Anterior cingulate cortex (tissue), 58 donors: ENCODE results near the gene MAP10.

ENCODE experiments used
- DNase-seq, 58 donors: peaks; one replicate each; lab custom pipeline; 2025; lab: John Stamatoyannopoulos, UW

The MAP10 gene

GRCh38 chr1:232793944-232794343 is 11.3 kb upstream of the MAP10 start:
- no peak for DNase-seq

DNA sequence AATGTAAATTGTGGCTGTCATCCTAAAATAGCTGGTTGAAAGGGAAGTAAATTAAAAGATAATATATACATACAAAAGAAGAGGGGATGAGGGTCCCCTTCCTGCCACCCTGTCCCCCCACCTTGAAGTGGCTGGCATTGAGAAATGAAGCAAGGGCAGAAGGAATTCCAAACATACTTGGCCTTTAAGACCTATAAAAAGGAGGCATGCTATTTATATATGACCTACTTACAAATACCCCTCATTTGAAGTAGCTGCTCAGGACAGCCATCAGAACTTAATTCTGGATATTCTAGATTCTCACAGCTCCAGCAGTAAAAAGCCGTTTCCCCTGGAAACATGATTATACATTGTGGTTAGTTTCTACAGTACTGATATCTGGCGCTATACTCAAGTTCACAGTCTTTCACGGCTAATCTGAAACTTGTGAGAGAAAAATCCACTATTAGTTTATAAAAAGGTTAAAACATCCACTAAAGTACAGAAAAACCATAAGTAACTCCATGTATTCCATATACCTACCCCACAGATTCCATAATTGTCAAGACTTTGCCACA is 9.6 kb upstream of the MAP10 start:
- DNase-seq, result no peak

GRCh38 chr1:232797856-232798510 is 7.2 kb upstream of the MAP10 start:
- no peak for DNase-seq

GRCh38 chr1:232798920-232799319 is 6.3 kb upstream of the MAP10 start:
- no peak for DNase-seq

GRCh38 chr1:232806186-232806510 is 932 bp downstream of the MAP10 start:
- DNase-seq, result no peak

GRCh38 chr1:232810856-232811255 is 5.6 kb downstream of the MAP10 start:
- no peak for DNase-seq

DNA sequence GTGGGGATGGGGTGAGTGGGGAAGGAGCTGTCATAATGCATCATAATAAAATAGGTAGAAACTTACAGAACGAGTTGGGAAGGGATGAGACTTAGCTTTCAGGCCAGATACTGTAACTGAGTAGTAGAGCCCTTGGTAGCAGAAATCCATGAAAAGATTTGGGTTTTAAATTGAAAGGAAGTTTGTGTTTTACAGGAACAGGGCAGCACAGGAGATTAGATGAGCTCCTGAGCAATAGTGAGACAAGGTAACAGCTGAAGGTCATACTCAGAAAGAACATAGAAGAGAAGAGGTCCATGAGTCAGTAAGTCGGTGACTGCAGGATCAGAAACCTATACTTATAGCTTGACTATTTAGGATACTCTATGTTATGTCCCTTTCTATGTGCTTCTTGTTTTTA is 7.3 kb downstream of the MAP10 start:
- no peak for DNase-seq

DNA sequence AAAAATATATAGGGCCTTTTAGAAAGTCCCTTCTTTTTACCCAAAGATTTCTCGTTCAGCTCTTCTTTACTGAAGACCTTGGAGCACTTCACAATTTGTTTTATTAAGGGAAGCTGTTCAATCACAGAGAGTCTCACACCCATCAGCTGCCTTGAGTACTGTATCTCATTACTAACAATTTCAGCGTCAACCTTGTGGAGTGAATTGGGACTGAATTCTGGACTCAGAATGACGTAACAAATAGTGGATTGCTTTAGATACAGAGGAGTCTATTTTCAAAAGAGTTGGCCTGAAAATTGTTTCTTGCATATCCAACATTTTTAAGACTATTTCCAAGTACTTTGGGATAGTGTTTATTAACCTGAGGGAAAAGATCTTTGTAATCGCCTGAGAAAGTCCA is 7.9 kb downstream of the MAP10 start:
- no peak for DNase-seq

DNA sequence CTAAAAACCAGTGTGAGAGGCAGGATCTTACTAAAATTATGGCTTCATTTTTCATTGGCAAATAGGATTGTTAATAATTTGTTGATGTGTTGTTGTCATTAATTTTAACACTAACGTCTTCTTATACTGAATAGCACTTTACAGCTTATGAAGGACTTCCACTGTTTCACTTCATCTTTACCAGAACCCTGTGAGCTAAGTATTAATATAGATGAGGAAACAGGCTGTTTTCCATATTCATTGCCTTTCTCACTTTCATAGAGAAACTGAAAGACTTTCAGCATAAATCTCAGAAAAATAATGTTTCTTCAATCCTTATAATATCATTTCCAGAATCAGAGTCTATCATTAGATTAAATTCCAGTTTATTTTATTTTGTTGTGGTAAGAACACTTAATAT is 8.5 kb downstream of the MAP10 start:
- DNase-seq, result no peak

DNA sequence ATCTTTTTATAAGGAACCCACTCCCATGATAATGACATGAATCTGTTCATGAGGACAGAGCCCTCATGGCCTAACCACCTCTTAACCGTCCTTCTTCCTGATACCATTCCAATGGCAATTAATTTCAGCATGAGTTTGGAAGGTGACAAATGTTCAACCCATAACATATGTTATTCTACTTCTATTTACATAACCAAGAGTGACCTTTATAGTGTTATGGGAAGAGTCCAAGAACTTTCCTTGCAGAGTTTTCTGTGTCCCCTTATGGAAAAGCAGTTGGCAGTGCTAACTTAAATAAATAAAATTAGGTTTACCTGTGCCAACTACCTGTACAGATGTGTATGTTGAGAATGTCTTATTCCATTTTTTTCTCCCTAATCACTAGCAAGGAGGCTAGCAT is 11.1 kb downstream of the MAP10 start:
- DNase-seq, result no peak

DNA sequence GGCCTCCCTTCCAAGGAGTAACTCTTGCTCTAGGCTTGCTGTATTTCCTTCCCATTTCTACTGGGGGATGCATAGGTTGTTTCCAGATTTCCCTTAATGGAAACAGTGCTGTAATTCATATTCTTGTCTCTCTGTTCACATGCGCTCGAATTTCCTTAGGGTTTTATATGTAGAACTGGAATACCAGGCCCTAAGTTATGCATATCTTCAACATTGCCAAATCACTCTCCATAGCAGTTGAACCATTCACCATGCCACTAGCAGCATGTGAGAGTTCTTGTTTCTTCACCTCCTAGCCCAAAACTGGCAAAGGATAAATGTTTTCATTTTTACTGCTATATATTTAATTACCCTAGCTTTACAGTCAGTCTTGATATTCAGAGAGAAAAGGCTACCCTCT is 12.8 kb downstream of the MAP10 start:
- DNase-seq, result no peak

DNA sequence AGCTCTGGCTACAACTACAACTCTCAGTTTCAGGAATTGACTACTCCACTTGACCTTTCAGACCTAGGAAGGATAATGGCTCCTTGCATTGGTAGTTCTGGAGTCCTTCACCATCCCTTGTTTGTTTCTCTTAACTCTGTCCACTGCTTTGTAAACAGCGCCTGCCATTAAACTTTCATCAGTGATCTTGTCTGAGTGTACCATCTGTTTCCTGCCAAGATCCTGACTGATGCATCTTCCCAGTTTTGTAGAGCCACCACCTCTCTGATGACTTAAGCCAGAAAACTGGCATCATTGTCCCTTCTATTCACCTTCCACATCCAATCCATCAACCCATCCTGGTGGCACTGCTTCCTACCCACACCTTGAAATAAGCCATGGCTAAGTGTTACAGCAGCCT is 15.2 kb downstream of the MAP10 start:
- no peak for DNase-seq

GRCh38 chr1:232822530-232822929 is 17.3 kb downstream of the MAP10 start:
- DNase-seq, result no peak

- no peak for DNase-seq
Observed at GRCh38 chr1:232826318-232826717, 21.1 kb downstream of the MAP10 start.

DNA sequence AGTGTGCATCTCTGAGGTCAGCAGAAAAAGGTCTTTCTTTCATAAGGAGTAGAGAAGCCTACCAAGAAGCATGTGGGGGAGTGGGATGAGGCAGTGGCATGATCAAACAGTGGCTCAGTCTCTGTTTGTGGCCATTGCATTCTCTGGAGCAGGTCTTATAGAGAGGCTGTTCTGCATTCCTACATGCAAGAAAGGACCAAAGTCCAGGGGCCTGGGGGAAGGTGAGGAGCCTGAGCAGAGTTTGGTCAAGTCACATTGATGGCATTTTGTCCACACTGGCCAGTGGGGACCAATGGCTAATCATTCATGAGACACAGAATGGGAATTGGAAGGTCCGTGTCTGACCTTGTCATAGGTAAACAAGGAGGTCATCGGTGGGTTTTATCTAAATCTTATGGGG is 25.4 kb downstream of the MAP10 start:
- no peak for DNase-seq

DNA sequence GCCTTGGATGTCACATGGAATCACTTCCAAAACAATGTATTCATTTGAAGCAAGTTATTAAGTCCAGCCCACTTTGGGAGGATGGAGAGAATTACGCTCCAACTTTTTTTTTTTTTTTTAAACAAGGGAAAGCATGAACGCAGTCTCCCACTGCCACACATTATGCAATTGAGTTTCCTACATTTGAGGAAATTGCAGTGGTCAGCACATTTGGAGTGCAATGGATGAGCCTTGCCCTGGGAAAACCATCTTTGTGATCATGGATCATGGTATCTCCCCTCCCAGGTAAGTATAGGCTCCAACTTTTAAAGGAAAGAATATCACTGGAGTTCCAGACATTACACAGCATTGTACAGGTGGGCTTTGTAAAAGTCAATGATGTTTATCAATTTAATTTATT is 26.7 kb downstream of the MAP10 start:
- DNase-seq, result no peak

- DNase-seq, result no peak
Observed at GRCh38 chr1:232834066-232834465, 28.9 kb downstream of the MAP10 start.

- no peak for DNase-seq
Observed at GRCh38 chr1:232835166-232835565, 29.9 kb downstream of the MAP10 start.

DNA sequence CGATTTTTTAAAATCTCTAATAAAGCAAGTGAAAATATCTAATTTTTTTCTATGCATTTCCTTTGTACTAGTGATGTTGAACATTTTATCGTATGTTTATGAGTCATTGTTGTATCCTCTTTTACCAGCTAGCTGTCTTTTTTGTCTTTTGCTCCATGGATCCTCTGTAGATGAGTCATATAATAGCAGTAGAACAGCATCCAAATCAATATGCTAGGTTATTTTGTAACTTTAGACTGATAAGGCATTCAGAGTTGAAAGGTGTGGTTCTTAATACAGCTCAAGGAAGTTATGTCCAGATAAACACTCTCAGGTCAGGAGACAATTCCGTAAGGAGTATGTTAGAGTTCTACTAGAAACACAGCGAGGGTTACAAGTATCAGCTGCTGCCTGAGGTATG is 31.9 kb downstream of the MAP10 start:
- DNase-seq, result no peak

DNA sequence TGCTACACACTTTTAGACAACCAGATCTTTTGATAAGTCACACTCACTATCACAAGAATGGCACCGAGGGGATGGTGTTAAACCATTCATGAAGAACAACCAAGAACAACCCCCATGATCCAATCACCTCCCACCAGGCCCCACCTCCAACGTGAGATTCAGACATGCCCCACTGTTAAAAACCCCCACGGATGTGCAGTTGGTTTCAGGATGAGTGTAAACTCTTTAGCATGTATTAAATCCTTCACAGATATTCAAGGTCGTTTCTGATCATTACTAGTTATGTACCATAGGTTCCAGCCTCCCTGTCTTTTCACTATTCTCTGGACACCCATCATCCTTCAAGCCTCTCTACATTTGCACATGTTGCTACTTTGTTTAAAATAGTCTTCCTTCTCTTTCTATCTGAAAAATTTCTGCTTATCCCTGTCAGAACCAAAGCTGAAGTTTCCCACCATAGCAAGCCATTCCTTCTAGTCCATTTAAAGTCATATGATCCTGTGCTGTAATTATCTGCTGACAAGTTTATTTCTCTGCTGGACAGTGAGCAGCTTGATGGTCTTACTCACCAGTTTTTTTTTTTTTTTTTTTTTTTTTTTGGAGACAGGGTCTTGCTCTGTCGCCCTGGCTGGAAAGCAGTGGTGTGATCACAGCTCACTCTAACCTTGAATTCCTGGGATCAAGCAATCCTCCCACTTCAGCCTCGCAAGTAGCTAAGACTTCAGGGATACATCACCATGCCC is 36.8 kb downstream of the MAP10 start:
- no peak for DNase-seq

DNA sequence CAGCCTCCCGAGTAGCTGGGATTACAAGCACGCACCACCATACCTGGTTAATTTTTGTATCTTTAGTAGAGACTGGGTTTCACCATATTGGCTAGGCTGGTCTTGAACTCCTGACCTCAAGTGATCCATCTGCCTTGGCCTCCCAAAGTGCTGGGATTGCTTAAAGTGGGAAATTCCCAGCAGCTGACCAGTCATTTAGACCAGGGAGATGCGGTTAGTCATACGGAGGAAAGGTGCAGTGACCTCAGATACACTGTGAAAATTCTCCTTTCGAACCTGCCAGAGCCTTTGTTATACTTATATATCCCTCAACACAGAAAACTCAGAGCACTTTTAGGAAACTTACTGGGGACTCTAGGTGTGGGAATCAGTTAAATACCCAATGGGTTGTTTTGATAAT is 39.6 kb downstream of the MAP10 start:
- DNase-seq, result no peak

GRCh38 chr1:232845406-232845955 is 40.3 kb downstream of the MAP10 start:
- DNase-seq, result no peak
